ENCODE data around the gene VIM. TPM values are rescaled to one million over a fixed set of nuclear protein-coding genes. Genes with fewer than 3 reads are reported as not detected.

The VIM gene
- total and polyA plus RNA-seq, 2 donors (not counting 1 experiment from before 2014, with no cell fraction given), result 4,882 to 7,192 TPM

GRCh38 chr10:17238445-17239291 is 10.6 kb downstream of the VIM start:
- Histone ChIP-seq H3K27me3 (ENCODE audit: control insufficient read depth, insufficient read depth, low read length) (no peaks in the 10 kb centered on the region), H3K27ac (ENCODE audit: insufficient read depth, low read length) (peak overlapping the region; percentile 30), H3K4me1 (ENCODE audit: control insufficient read depth, extremely low read depth, insufficient read depth, low read length) (peaks cover 6% of the 10 kb centered on the region), H2AFZ (ENCODE audit: low read length) (no peak overlapping the region), H3K36me3 (ENCODE audit: control insufficient read depth, insufficient read depth, low read length) (peaks cover 14% of the 10 kb centered on the region), H3K79me2 (ENCODE audit: control insufficient read depth, insufficient read depth, low read length) (peaks cover 17% of the 10 kb centered on the region), H3K4me2 (ENCODE audit: extremely low read depth, insufficient read depth, low read length) (peak overlapping the region; percentile 10), H3K4me3 (replicated peaks in 1 of 4; ENCODE audit: control extremely low read depth in 1 of 4, insufficient read depth in 1 of 4, low read depth in 3 of 4, low read length in 4 of 4) (no peak overlapping the region), H4K20me1 (ENCODE audit: control insufficient read depth, extremely low read depth, insufficient read depth, low read length) (peaks cover 2% of the 10 kb centered on the region), H3K9me3 (ENCODE audit: control insufficient read depth, insufficient read depth, low read depth, low read length) (no peaks in the 10 kb centered on the region), H3K9ac (ENCODE audit: insufficient read depth, low read length) (no peak overlapping the region)
- DNase-seq (ENCODE audit: low read depth in 2 of 2), result peak; percentile 67 to 86
- no peak for TF ChIP-seq EZH2 (IDR thresholded peaks at IDR 0.05; ENCODE audit: low read length, missing control alignments)
- TF ChIP-seq, protein P1, sequence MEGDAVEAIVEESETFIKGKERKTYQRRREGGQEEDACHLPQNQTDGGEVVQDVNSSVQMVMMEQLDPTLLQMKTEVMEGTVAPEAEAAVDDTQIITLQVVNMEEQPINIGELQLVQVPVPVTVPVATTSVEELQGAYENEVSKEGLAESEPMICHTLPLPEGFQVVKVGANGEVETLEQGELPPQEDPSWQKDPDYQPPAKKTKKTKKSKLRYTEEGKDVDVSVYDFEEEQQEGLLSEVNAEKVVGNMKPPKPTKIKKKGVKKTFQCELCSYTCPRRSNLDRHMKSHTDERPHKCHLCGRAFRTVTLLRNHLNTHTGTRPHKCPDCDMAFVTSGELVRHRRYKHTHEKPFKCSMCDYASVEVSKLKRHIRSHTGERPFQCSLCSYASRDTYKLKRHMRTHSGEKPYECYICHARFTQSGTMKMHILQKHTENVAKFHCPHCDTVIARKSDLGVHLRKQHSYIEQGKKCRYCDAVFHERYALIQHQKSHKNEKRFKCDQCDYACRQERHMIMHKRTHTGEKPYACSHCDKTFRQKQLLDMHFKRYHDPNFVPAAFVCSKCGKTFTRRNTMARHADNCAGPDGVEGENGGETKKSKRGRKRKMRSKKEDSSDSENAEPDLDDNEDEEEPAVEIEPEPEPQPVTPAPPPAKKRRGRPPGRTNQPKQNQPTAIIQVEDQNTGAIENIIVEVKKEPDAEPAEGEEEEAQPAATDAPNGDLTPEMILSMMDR (conservative IDR thresholded peaks at IDR 0.05 in 1 of 2, IDR thresholded peaks at IDR 0.05 in 1 of 2; ENCODE audit: low read depth in 1 of 2, low read length in 2 of 2), result no peak

GRCh38 chr10:17239345-17240085 is 11.5 kb downstream of the VIM start:
- no peak overlapping the region for H3K4me2 ChIP-seq (ENCODE audit: extremely low read depth, insufficient read depth, low read length)
- no peaks in the 10 kb centered on the region for H3K9me3 ChIP-seq (ENCODE audit: control insufficient read depth, insufficient read depth, low read depth, low read length)
- no peak overlapping the region for H2AFZ ChIP-seq (ENCODE audit: low read length)
- H3K36me3 ChIP-seq (ENCODE audit: control insufficient read depth, insufficient read depth, low read length), result peaks cover 12% of the 10 kb centered on the region
- H3K9ac ChIP-seq (ENCODE audit: insufficient read depth, low read length), result no peak overlapping the region
- no peak for DNase-seq (ENCODE audit: low read depth in 2 of 2)
- H3K27me3 ChIP-seq (ENCODE audit: control insufficient read depth, insufficient read depth, low read length), result no peaks in the 10 kb centered on the region
- peaks cover 2% of the 10 kb centered on the region for H4K20me1 ChIP-seq (ENCODE audit: control insufficient read depth, extremely low read depth, insufficient read depth, low read length)
- no peak overlapping the region for H3K4me3 ChIP-seq (replicated peaks in 1 of 4; ENCODE audit: control extremely low read depth in 1 of 4, insufficient read depth in 1 of 4, low read depth in 3 of 4, low read length in 4 of 4)
- H3K27ac ChIP-seq (ENCODE audit: insufficient read depth, low read length), result peak overlapping the region; percentile 30
- peaks cover 10% of the 10 kb centered on the region for H3K79me2 ChIP-seq (ENCODE audit: control insufficient read depth, insufficient read depth, low read length)
- H3K4me1 ChIP-seq (ENCODE audit: control insufficient read depth, extremely low read depth, insufficient read depth, low read length), result peaks cover 6% of the 10 kb centered on the region
- TF ChIP-seq, protein P1 (conservative IDR thresholded peaks at IDR 0.05 in 1 of 2, IDR thresholded peaks at IDR 0.05 in 1 of 2; ENCODE audit: low read depth in 1 of 2, low read length in 2 of 2), result no peak
- TF ChIP-seq EZH2 (IDR thresholded peaks at IDR 0.05; ENCODE audit: low read length, missing control alignments), result no peak

DNA sequence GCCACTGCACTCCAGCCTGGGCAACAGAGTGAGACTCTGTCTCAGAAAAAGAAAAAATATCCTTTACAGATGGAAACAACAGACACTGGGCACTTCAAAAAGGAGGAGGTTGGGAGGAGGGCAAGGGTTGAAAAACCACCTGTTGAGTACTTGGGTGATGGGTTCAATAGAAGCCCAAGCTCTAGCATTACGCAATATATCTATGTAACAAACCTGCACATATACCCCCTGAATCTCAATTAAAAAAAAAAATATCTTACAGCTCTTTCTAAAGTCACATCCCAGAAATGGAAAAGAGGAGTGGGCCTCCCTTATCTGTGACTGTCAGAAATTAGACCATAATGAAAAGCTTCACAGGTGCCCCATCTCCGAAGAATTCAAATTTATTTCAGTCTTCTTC is 12.1 kb downstream of the VIM start:
- peaks cover 2% of the 10 kb centered on the region for H3K4me1 ChIP-seq (ENCODE audit: control insufficient read depth, extremely low read depth, insufficient read depth, low read length)
- H3K4me3 ChIP-seq (replicated peaks in 1 of 4; ENCODE audit: control extremely low read depth in 1 of 4, insufficient read depth in 1 of 4, low read depth in 3 of 4, low read length in 4 of 4), result no peak overlapping the region
- TF ChIP-seq, protein P1 (conservative IDR thresholded peaks at IDR 0.05 in 1 of 2, IDR thresholded peaks at IDR 0.05 in 1 of 2; ENCODE audit: low read depth in 1 of 2, low read length in 2 of 2), result no peak
- H3K9ac ChIP-seq (ENCODE audit: insufficient read depth, low read length), result no peak overlapping the region
- no peak overlapping the region for H2AFZ ChIP-seq (ENCODE audit: low read length)
- H3K27me3 ChIP-seq (ENCODE audit: control insufficient read depth, insufficient read depth, low read length), result no peaks in the 10 kb centered on the region
- H3K4me2 ChIP-seq (ENCODE audit: extremely low read depth, insufficient read depth, low read length), result no peak overlapping the region
- no peaks in the 10 kb centered on the region for H3K9me3 ChIP-seq (ENCODE audit: control insufficient read depth, insufficient read depth, low read depth, low read length)
- DNase-seq (ENCODE audit: low read depth in 2 of 2), result no peak
- no peak overlapping the region for H3K27ac ChIP-seq (ENCODE audit: insufficient read depth, low read length)
- H4K20me1 ChIP-seq (ENCODE audit: control insufficient read depth, extremely low read depth, insufficient read depth, low read length), result peaks cover 2% of the 10 kb centered on the region
- H3K36me3 ChIP-seq (ENCODE audit: control insufficient read depth, insufficient read depth, low read length), result peaks cover 9% of the 10 kb centered on the region
- H3K79me2 ChIP-seq (ENCODE audit: control insufficient read depth, insufficient read depth, low read length), result peaks cover 4% of the 10 kb centered on the region

Data from fibroblast of lung (primary cell).